Ishikawa (cell line): ENCODE results near the gene GOLGA2.

Experiments used
- CEBPB ChIP-seq: IDR thresholded peaks from 2 replicates; pipeline ENCODE4 v1.6.1; 2012
- EGR1 ChIP-seq: IDR thresholded peaks from 2 replicates; pipeline ENCODE4 v1.6.1; 2012
- EP300 ChIP-seq: IDR thresholded peaks from 2 replicates; pipeline ENCODE4 v1.6.1; 2012; ENCODE audit warnings: borderline replicate concordance
- FOXM1 ChIP-seq: IDR thresholded peaks from 2 replicates; pipeline ENCODE4 v1.6.1; 2012; ENCODE audit warnings: low read depth, borderline replicate concordance
- NFIC ChIP-seq: IDR thresholded peaks from 2 replicates; pipeline ENCODE4 v1.6.1; 2012
- RAD21 ChIP-seq: IDR thresholded peaks from 2 replicates; pipeline ENCODE4 v1.6.1; 2012; ENCODE audit warnings: low read depth
- TAF1 ChIP-seq: IDR thresholded peaks from 2 replicates; pipeline ENCODE4 v1.6.1; 2012; ENCODE audit warnings: low read depth, mild to moderate bottlenecking
- TCF12 ChIP-seq: IDR thresholded peaks from 2 replicates; pipeline ENCODE4 v1.6.1; 2012; ENCODE audit warnings: low read depth
- TEAD4 ChIP-seq: IDR thresholded peaks from 2 replicates; pipeline ENCODE4 v1.6.1; 2012
- YY1 ChIP-seq: IDR thresholded peaks from 2 replicates; pipeline ENCODE4 v1.6.1; 2012; ENCODE audit warnings: low read depth
- TF ChIP-seq, protein P1 (sequence below): IDR thresholded peaks from 2 replicates; pipeline ENCODE4 v1.6.1; 2012
- TF ChIP-seq, protein P2 (sequence below): IDR thresholded peaks from 2 replicates; pipeline ENCODE4 v1.6.1; 2012; ENCODE audit warnings: low read depth, mild to moderate bottlenecking

DNA sequence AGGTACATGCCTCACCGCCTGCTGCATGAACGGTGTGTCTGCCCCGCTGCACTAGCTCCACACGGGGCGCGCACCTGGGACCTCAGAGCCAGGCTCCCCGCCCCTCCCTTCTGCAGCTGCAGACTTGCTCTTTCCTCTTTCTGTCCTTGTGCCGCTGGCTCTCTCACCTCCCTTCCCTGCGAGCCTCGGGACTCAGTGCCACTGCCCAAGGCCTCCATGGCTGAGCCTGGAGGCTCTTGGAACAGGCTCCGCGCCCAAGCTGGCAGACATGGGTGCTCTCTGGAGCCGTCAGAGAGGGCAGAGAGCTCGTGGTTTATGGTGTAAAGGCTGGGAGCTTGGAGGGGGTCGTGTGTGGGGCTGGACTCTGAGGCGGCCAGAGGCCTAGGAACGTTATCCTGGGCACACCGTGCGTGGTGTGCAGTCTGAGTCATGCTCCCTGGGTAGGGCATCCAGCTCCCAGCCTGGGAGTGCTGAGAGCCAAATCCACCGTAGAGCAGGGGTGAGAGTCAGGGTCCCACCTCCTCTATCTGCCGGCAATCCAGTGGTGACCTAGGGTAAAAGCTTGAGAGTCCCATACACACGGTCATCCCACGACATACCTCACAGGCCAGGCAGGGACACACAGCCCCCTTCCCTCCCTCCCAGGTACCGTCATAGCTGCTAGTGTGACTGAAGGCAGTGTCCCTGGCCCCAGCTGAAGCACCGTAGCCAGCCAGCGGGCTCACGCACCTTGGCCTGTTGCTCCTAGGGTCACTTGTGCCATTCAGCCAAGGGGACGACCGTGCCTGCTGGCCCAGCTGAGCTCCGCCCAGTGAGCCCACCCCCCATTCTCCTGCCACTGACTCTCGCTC, 22.4 kb downstream of the GOLGA2 start:
- TF ChIP-seq TAF1 (no peak), EP300 (no peak), CEBPB (no peak), NFIC (no peak), TCF12 (no peak), FOXM1 (no peak), TEAD4 (no peak), EGR1 (no peak), RAD21 (no peak), YY1 (no peak)
- TF ChIP-seq, protein P1, sequence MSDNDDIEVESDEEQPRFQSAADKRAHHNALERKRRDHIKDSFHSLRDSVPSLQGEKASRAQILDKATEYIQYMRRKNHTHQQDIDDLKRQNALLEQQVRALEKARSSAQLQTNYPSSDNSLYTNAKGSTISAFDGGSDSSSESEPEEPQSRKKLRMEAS, result no peak
- TF ChIP-seq, protein P2, sequence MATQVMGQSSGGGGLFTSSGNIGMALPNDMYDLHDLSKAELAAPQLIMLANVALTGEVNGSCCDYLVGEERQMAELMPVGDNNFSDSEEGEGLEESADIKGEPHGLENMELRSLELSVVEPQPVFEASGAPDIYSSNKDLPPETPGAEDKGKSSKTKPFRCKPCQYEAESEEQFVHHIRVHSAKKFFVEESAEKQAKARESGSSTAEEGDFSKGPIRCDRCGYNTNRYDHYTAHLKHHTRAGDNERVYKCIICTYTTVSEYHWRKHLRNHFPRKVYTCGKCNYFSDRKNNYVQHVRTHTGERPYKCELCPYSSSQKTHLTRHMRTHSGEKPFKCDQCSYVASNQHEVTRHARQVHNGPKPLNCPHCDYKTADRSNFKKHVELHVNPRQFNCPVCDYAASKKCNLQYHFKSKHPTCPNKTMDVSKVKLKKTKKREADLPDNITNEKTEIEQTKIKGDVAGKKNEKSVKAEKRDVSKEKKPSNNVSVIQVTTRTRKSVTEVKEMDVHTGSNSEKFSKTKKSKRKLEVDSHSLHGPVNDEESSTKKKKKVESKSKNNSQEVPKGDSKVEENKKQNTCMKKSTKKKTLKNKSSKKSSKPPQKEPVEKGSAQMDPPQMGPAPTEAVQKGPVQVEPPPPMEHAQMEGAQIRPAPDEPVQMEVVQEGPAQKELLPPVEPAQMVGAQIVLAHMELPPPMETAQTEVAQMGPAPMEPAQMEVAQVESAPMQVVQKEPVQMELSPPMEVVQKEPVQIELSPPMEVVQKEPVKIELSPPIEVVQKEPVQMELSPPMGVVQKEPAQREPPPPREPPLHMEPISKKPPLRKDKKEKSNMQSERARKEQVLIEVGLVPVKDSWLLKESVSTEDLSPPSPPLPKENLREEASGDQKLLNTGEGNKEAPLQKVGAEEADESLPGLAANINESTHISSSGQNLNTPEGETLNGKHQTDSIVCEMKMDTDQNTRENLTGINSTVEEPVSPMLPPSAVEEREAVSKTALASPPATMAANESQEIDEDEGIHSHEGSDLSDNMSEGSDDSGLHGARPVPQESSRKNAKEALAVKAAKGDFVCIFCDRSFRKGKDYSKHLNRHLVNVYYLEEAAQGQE, result no peak
